AG08396 (cell line): ENCODE data around the gene LRRC47.

Source experiments
- DNase-seq: peaks from one replicate; pipeline ENCODE4 v3.0.0; 2012; ENCODE audit warnings: low spot score, mixed read lengths

Gene LRRC47

DNA sequence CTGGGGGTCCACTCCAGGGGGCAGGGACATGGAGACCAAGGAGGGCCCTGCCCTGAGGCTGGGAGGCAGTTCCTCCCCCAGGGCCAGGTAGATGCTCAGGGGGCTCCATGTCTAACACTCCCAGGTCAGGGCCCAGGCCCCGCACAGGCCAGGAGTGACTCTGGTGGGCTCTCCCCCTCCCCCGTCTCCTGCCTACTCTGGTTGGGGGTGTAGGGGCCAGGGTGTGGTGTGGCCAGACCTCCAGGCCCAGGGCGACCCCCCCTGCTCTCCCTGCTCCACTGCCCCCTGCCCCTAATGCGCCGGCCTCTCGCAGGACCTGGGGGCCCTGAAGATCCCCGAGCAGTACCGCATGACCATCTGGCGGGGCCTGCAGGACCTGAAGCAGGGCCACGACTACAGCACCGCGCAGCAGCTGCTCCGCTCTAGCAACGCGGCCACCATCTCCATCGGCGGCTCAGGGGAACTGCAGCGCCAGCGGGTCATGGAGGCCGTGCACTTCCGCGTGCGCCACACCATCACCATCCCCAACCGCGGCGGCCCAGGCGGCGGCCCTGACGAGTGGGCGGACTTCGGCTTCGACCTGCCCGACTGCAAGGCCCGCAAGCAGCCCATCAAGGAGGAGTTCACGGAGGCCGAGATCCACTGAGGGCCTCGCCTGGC, 63.7 kb downstream of the LRRC47 start:
- DNase-seq, result no peak

DNA sequence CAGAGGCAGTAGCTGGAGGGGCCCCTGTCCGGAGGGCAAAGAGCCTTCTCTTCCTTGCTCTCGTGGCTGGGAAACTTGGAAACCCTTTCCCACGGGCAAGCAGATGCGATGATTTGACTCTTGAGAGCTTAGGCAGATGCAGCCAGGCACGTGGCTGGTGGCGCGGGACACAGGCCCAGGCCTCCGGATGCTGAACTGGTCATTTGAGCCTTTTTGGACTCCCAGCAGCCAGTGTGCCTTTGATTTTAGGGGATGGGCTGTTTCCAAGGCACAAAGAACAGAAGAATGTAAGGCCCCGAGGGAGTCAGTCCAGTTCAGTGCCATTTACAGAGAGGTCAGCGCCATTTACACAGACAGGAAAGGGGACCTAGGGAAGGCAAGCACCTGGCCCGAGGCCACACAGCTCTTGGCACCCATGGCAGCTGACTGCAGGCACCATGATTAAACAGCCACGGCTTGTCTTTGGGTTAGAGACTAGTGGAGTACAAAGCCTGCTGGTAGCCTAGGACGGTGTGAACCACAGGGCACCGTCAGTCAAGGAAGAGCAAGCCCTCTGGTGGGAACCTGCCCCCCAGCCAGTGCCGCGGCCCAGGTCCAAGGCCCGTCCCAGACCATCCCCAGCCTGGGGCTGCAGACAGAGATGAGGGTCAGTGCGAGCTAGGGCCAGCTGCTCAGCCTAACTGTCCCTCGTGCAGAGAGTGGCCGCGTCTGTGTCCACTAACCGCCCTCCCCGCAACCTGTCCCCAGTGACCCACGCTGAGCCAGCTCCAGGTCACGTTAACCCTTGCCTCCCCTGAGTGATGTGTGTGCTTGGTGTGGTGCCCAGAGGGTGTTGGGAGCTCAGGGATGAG, 64.5 kb downstream of the LRRC47 start:
- no peak for DNase-seq

DNA sequence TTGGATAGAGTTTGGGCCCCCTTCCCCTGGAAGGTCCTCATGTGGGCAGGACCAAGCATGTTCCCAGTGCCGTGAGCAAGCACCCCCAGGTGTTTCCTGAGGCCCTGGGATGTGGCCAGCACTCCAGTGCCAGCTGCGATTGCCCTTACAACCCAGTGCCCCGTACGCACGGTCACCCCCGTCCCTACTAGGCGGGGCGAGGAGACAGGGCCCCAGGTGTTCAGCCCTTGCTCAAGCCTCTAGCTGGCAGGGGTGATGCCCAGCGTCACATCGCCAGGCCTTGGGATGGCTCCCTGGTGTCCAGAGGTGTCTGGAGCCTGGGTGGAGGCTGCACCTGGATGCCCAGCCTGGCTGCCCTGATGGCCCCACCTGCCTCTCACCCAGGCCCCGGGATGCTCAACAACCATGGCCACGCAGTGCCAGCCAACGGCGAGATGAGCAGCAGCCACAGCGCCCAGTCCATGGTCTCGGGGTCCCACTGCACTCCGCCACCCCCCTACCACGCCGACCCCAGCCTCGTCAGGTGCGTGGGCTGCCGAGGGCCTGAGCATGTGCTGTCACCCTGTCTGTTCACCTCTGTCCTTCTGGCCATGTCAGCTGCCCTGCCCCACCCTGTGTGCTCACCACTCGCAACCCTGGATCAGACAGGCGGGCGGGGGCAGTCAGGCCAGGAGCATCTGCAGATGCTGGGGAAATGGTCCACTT, 65.6 kb downstream of the LRRC47 start:
- no peak for DNase-seq

DNA sequence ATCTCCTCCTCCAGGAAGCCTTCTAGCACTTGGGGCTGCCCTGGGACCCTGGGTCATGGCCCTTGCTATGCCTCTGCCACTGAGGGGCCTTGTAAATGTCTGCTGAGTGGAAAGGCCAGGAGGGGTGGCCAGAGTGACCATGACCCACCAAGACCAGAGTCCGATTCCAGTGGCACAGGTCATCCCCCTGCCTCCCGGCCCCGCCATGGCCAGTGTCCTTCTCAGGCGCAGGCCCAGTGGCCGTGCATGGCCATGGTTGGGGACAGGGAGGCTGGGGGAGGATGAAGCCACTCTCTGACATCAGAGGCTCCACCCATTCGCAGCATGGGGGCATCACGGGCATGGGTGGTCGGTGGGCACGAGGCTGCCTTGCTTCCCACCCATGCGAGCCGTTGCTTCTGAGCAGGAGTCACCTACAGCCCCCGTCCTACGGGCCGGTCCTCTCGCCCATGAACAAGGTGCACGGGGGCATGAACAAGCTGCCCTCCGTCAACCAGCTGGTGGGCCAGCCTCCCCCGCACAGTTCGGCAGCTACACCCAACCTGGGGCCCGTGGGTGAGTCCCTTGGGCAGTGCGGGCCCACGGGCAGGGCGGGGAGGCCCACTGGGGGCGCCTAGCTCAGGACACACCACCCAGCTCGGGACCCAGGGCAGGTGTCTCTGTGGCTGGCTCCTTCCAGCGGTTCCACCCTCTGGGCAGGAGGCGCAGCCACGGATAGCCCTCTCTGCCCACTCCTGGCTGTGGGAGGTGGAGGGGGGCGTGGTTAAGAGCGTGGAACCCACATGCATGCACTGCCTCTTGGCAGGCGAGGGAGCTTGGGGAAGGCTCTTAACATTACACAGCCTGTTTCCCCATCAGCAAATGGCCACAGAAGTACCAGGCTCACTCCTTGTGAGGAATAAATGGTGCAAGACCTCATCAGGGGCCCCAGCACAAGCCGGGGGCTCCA, 66.4 kb downstream of the LRRC47 start:
- no peak for DNase-seq
